ENCODE data around the gene EPPIN.

Gene EPPIN

GRCh38 chr20:45538209-45538799 lies 8.9 kb downstream of the EPPIN start:
- TF ChIP-seq CTCF (IDR thresholded peaks at IDR 0.05; ENCODE audit: low read depth, low read length): no peak
- no peak overlapping the region for H3K4me3 ChIP-seq (ENCODE audit: low read depth, low read length)

GRCh38 chr20:45527294-45527693 lies 19.9 kb downstream of the EPPIN start:
- TF ChIP-seq CTCF (IDR thresholded peaks at IDR 0.05; ENCODE audit: low read depth, low read length): no peak

GRCh38 chr20:45523821-45524220 lies 23.4 kb downstream of the EPPIN start:
- H3K4me3 ChIP-seq (ENCODE audit: low read depth, low read length): no peak overlapping the region
- TF ChIP-seq CTCF (IDR thresholded peaks at IDR 0.05; ENCODE audit: low read depth, low read length): no peak

More at GRCh38 chr20:45527294-45527693, 19.9 kb downstream of the EPPIN start:
- no peak overlapping the region for H3K4me3 ChIP-seq (ENCODE audit: low read depth, low read length)

- H3K4me3 ChIP-seq (ENCODE audit: low read depth, low read length): no peak overlapping the region
- TF ChIP-seq CTCF (IDR thresholded peaks at IDR 0.05; ENCODE audit: low read depth, low read length): no peak
These were observed 28.9 kb downstream of the EPPIN start for GRCh38 chr20:45518282-45518681.

- TF ChIP-seq CTCF (IDR thresholded peaks at IDR 0.05; ENCODE audit: low read depth, low read length): no peak
- no peak within 1 kb of the TSS for H3K4me3 ChIP-seq (ENCODE audit: low read depth, low read length)
These were observed 31.9 kb downstream of the EPPIN start, which contains the start of gene SPINT3 for GRCh38 chr20:45515147-45515913. Gene SPINT3 (minus strand): TSS chr20:45515622. CDS start chr20:45515608, 14 bp downstream.

GRCh38 chr20:45510242-45510862 lies 36.8 kb downstream of the EPPIN start:
- TF ChIP-seq CTCF (IDR thresholded peaks at IDR 0.05; ENCODE audit: low read depth, low read length): no peak

GRCh38 chr20:45509091-45509490 lies 38.1 kb downstream of the EPPIN start:
- no peak overlapping the region for H3K4me3 ChIP-seq (ENCODE audit: low read depth, low read length)
- TF ChIP-seq CTCF (IDR thresholded peaks at IDR 0.05; ENCODE audit: low read depth, low read length): no peak

More at GRCh38 chr20:45510242-45510862, 36.8 kb downstream of the EPPIN start:
- no peak overlapping the region for H3K4me3 ChIP-seq (ENCODE audit: low read depth, low read length)
